Common myeloid progenitor, CD34-positive (primary cell): ENCODE data around the gene ATXN7L1.

ENCODE experiments used
- CTCF ChIA-PET: fragments of 350-600 bp; sonication (Branson Sonifier 250); formaldehyde crosslinking; loops from one replicate; lab custom pipeline; 2021; ENCODE audit warnings: antibody characterized with exemption; lab: Charles Lee
- POLR2A ChIA-PET: fragments of 350-600 bp; sonication (Branson Sonifier 250); formaldehyde crosslinking; loops from one replicate; lab custom pipeline; 2021; ENCODE audit warnings: antibody characterized with exemption; lab: Charles Lee
- DNase-seq, 3 donors: peaks; one replicate each; pipeline versions ENCODE4 v3.0.0 to v3.0.0-alpha.2; 2013
- H3K27ac ChIP-seq, 2 experiments: 1 replicate in 1 of 2; 2 replicates in 1 of 2; pipeline ENCODE4 v1.7.0; 2013; ENCODE audit warnings: inconsistent platforms in 2 of 2, low read length in 2 of 2, mild to moderate bottlenecking in 2 of 2, low read depth in 1 of 2, moderate library complexity in 1 of 2; ENCODE audit not compliant: severe bottlenecking in 2 of 2, insufficient read depth in 1 of 2, poor library complexity in 1 of 2
- H3K27me3 ChIP-seq, 5 experiments: replicated peaks in 2 of 5; 1 replicate in 3 of 5; 2 replicates in 2 of 5; pipeline versions ENCODE4 v1.6.1 to v1.7.0; 2013; ENCODE audit warnings: low read length in 4 of 5, mild to moderate bottlenecking in 2 of 5, moderate library complexity in 2 of 5, inconsistent platforms in 1 of 5; ENCODE audit not compliant: insufficient read depth in 5 of 5, control insufficient read depth in 4 of 5
- H3K36me3 ChIP-seq, 4 experiments: 1 replicate in 2 of 4; 2 replicates in 2 of 4; pipeline versions ENCODE4 v1.6.1 to v1.7.0; 2013; ENCODE audit warnings: low read length in 3 of 4, control low read depth in 1 of 4, mild to moderate bottlenecking in 1 of 4; ENCODE audit not compliant: control insufficient read depth in 4 of 4, insufficient read depth in 4 of 4
- H3K4me1 ChIP-seq, 4 experiments: 1 replicate in 3 of 4; 2 replicates in 1 of 4; pipeline versions ENCODE4 v1.6.1 to v1.7.1; 2013; ENCODE audit warnings: low read length in 3 of 4, mild to moderate bottlenecking in 3 of 4, control low read depth in 1 of 4, inconsistent platforms in 1 of 4, moderate library complexity in 1 of 4; ENCODE audit not compliant: control insufficient read depth in 4 of 4, insufficient read depth in 4 of 4; ENCODE audit errors: control extremely low read depth in 1 of 4
- H3K4me3 ChIP-seq, 7 experiments: 1 replicate in 4 of 7; 2 replicates in 3 of 7; pipeline versions ENCODE4 v1.5.1 to v1.7.0; 2013; ENCODE audit warnings: mild to moderate bottlenecking in 7 of 7, low read length in 6 of 7, moderate library complexity in 6 of 7, inconsistent platforms in 2 of 7, low read depth in 2 of 7, control low read depth in 1 of 7; ENCODE audit not compliant: insufficient read depth in 4 of 7, control insufficient read depth in 1 of 7; ENCODE audit errors: extremely low read depth in 1 of 7
- H3K9me3 ChIP-seq, 5 experiments: 1 replicate in 4 of 5; 2 replicates in 1 of 5; pipeline versions ENCODE4 v1.6.1 to v1.7.1; 2013; ENCODE audit warnings: low read length in 4 of 5, mild to moderate bottlenecking in 2 of 5, inconsistent platforms in 1 of 5, low read depth in 1 of 5, moderate library complexity in 1 of 5; ENCODE audit not compliant: control insufficient read depth in 4 of 5, insufficient read depth in 2 of 5; ENCODE audit errors: control extremely low read depth in 1 of 5
- WGBS: methylation state at CpG from one replicate; pipeline ENCODE4 v1.1.5; 2013; ENCODE audit not compliant: insufficient coverage; 5-methylcytosine and 5-hydroxymethylcytosine counted together

ATXN7L1 gene

DNA sequence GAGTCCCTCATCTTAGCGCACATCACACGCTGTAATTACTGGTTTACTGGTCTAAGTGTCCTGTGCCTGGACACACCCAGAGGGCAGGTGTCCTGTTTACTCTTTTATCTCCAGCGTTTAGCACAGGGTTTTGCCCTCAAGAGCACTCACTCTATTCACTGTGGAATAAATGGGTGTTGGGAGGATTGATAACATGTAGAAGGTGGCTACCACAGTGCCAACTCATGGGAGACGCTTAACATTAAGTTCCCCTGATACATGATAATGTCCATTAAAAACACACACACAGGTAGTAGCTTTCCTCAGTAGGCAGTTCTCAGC, 199.0 kb downstream of the ATXN7L1 start:
- Histone ChIP-seq H3K27ac (peak overlapping the region; percentile 73 to 74), H3K4me3 (peak overlapping the region in 6 of 7 experiments; percentile 25 to 85 (median 73))
- 100% methylated on average over 3 of the region's 4 CpGs for WGBS

DNA sequence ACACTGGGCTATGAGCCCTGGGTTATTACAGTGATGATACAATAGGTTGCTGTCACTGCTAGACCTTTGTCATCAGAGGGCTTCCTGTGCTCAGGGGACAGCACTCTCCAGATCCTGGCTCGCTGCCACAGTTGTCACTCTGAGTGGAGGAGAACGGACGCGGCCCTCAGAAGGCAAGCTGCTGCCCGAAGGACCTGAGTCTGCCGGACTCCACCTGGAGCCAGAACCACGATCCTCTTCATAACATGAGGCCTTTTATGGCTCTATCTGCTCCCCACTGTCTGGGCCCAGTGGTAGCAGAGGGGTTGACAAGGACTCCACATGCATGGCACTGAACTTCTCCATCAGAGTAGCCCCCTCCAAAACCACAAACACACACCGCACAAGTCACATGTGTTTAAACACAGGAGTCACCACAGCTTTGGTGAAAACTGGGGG, 200.4 kb downstream of the ATXN7L1 start:
- no peak overlapping the region for H3K27ac ChIP-seq
- H3K4me3 ChIP-seq: peak overlapping the region in 4 of 7 experiments; percentile 9 to 41 (median 17)
- H3K9me3 ChIP-seq: no peaks in the 10 kb centered on the region
- peaks cover 16 to 71% (median 63%) of the 10 kb centered on the region in 4 experiments for H3K4me1 ChIP-seq
- WGBS: 15% methylated on average over 7 of the region's 8 CpGs
- DNase-seq: peak; percentile 66 to 95 (median 95)
- no peaks in the 10 kb centered on the region for H3K27me3 ChIP-seq
- H3K36me3 ChIP-seq: peaks cover 0 to 5% (median 0%) of the 10 kb centered on the region in 4 experiments
- ChIA-PET CTCF (interaction anchor here (1.1 to 1.5 kb wide), 4 partner anchors 9 to 478 kb away, joined by 3 to 6 read pairs (median 3); no protein-coding TSS in a partner anchor), POLR2A (no interaction called here)

More for the DNA sequence above, 199.0 kb downstream of the ATXN7L1 start:
- H3K4me1 ChIP-seq: peaks cover 16 to 71% (median 63%) of the 10 kb centered on the region in 4 experiments
- ChIA-PET CTCF (interaction anchor here (1.0 to 2.2 kb wide), 6 partner anchors 8 to 127 kb away, joined by 3 to 9 read pairs (median 4); no protein-coding TSS in a partner anchor), POLR2A (interaction anchor here (0.5 kb wide), 1 partner anchor 398 kb away, joined by 4 read pairs; no protein-coding TSS in a partner anchor)
- no peaks in the 10 kb centered on the region for H3K9me3 ChIP-seq
- DNase-seq: no peak
- peaks cover 0 to 5% (median 0%) of the 10 kb centered on the region in 4 experiments for H3K36me3 ChIP-seq
- H3K27me3 ChIP-seq: no peaks in the 10 kb centered on the region

DNA sequence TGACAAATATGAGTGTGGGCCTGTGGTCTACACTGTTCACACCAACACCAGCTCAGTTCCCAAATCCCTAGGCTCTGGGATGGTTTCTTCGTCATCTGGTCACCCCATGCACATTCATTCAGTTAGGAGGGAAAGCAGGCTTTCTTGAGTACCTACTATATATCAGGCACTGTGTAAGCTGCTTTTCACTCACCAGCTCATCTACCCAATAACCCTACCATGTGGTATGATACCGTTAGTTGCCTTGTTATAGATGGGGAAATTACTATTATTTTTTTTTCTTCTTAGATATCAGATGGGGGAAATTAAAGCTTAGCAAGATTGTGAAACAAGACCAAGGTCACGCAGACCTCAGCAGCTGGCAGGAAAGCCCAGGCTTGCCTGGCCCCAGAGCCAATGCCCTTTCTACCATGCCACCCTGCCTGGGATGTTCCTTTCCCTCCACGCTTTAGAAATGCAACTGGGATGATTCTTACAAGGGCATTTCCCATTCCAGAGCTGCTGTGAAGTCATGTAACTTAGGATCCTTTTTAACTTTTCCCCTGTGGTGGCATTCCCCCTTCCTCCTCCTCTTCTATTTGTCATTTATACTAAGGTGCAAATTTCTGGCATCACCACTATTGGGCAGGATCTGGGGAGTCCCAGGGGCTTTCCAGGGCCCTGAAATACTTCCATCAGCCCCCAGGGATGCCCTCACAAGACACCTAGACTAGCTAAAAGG, 202.0 kb downstream of the ATXN7L1 start:
- H3K4me1 ChIP-seq: peaks cover 16 to 68% (median 60%) of the 10 kb centered on the region in 4 experiments
- 90% methylated on average over 2 of the region's 4 CpGs for WGBS
- ChIA-PET CTCF (interaction anchor here (0.7 to 2.1 kb wide), 9 partner anchors 11 to 396 kb away, joined by 3 to 14 read pairs (median 4); no protein-coding TSS in a partner anchor), POLR2A (no interaction called here)
- no peaks in the 10 kb centered on the region for H3K27me3 ChIP-seq
- H3K4me3 ChIP-seq: no peak overlapping the region
- DNase-seq: no peak
- H3K9me3 ChIP-seq: no peaks in the 10 kb centered on the region
- no peak overlapping the region for H3K27ac ChIP-seq
- peaks cover 0 to 5% (median 0%) of the 10 kb centered on the region in 4 experiments for H3K36me3 ChIP-seq

DNA sequence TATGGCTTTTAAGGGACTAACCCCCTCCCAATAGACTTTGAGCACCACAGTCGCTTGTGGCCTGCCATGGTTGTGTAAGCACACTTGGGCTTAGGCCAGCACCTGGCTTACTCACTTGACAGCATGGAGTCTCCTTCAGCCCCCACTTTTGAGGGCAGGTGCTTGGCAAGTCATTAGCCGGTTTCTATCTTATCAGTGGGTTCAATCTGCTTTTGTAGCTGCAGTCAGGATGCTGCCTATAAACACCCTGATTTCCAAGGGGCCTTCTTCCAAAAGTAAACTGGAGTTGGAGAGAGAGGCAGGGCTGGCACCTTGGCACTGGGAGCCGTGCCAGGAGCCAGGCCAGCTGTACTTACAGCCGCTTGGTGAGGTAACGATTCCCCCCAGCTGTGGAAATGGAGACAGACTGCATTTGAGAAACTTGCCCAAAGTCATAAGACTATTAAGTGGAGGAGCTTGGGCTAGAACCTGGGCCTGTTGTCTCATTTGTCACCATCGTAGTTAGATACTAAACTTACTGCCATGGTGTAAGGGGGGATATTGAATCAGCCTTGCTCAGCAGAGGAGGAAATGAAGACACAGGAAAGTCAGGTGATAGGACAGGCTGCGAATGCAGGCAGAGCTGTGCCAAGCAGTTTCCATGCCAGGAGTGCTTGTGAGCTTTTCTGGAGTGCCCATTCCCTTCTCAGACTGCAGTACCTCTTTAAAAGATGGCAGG, 202.9 kb downstream of the ATXN7L1 start:
- CTCF ChIA-PET: interaction anchor here (0.7 to 2.1 kb wide), 10 partner anchors 10 to 397 kb away, joined by 3 to 14 read pairs (median 4); no protein-coding TSS in a partner anchor
- Histone ChIP-seq H3K36me3 (peaks cover 0 to 5% (median 0%) of the 10 kb centered on the region in 4 experiments), H3K4me1 (peaks cover 16 to 60% (median 52%) of the 10 kb centered on the region in 4 experiments), H3K27ac (peak overlapping the region in 1 of 2 experiments; percentile 28), H3K4me3 (peak overlapping the region in 1 of 7 experiments; percentile 7), H3K27me3 (no peaks in the 10 kb centered on the region), H3K9me3 (no peaks in the 10 kb centered on the region)
- WGBS: 21% methylated on average over 7 of the region's 7 CpGs
- POLR2A ChIA-PET: no interaction called here
- peak in 2 of 3 donors; percentile 74 to 85 for DNase-seq

DNA sequence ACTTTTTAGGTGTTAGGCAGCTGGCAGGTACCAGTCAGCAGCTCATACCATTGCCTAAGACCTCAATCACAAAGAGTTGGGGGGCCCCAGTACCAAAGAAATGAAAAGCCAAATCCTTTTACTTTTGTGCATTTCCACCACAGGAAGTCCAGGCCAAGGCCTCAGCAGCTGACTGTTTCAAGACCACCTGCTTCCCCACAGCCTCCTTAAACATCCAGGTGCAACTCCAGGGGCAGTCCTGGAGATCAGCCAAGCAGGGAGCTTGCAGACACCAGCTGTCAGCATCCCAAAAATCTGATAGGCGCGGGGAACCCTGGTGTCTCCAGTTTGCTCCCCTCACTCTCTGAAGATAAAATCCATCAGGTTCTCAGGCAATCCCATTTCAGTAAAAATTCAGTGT, 203.6 kb downstream of the ATXN7L1 start:
- DNase-seq: no peak
- peaks cover 0 to 5% (median 0%) of the 10 kb centered on the region in 4 experiments for H3K36me3 ChIP-seq
- CTCF ChIA-PET: interaction anchor here (1.3 to 5.0 kb wide), 5 partner anchors 16 to 370 kb away, joined by 3 to 41 read pairs (median 4); no protein-coding TSS in a partner anchor
- WGBS: 100% methylated on average over 2 of the region's 2 CpGs
- H3K4me1 ChIP-seq: peaks cover 12 to 52% (median 45%) of the 10 kb centered on the region in 4 experiments
- POLR2A ChIA-PET: no interaction called here
- H3K9me3 ChIP-seq: no peaks in the 10 kb centered on the region
- H3K4me3 ChIP-seq: no peak overlapping the region
- no peak overlapping the region for H3K27ac ChIP-seq
- no peaks in the 10 kb centered on the region for H3K27me3 ChIP-seq

DNA sequence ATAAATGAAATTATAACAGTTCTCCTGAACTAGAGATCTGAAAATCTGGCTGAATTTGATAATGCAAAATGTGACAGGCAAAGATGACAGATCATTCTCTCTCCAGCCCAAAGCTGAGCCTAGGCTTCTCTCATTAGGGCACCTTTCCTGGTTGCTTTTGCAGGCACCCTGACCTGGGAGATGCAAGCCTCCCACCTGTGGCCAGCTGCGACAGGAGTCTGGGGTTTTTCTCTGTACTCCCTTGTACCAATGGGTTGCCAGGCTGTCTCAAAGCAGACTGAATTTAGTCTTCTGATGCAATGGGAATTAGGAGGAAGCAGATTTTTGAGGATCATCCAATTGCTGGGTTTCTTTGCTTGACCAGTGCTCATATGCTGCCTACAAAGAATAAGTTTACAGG, 210.1 kb downstream of the ATXN7L1 start:
- Histone ChIP-seq H3K27ac (no peak overlapping the region), H3K27me3 (no peaks in the 10 kb centered on the region), H3K36me3 (peaks cover 13 to 34% (median 24%) of the 10 kb centered on the region in 4 experiments), H3K4me3 (no peak overlapping the region), H3K4me1 (peaks cover 0 to 5% (median 2%) of the 10 kb centered on the region in 4 experiments), H3K9me3 (no peaks in the 10 kb centered on the region)
- WGBS: 80% methylated on average over 1 of the region's 1 CpG
- DNase-seq: no peak
- ChIA-PET POLR2A (no interaction called here), CTCF (interaction anchor here (1.2 to 1.9 kb wide), 2 partner anchors 10 kb away, joined by 3 to 6 read pairs; no protein-coding TSS in a partner anchor)
